SK-N-SH treated with all-trans-retinoic acid at 6 μM for 48 hours (cell line): ENCODE data around the gene MCTP2.

Experiments used
- ARNTL ChIP-seq: fragments of 450-650 bp; formaldehyde crosslinking; IDR thresholded peaks from 2 replicates; pipeline ENCODE4 v1.5.0; 2020; ENCODE audit warnings: low read depth, mild to moderate bottlenecking, moderate library complexity, borderline replicate concordance
- BACH2 ChIP-seq: fragments of 250-450 bp; sonication (Bioruptor Pico); IDR thresholded peaks from 2 replicates; pipeline ENCODE4 v1.9.0; 2021; ENCODE audit warnings: mild to moderate bottlenecking, borderline replicate concordance
- CREB5 ChIP-seq: fragments of 250-450 bp; sonication (Bioruptor Pico); IDR thresholded peaks from 2 replicates; pipeline ENCODE4 v1.5.1; 2020; ENCODE audit warnings: low read depth, mild to moderate bottlenecking, moderate library complexity
- CSDC2 ChIP-seq: fragments of 250-450 bp; sonication (Bioruptor Pico); IDR thresholded peaks from 2 replicates; pipeline ENCODE4 v1.5.0; 2020; ENCODE audit warnings: mild to moderate bottlenecking, moderate library complexity
- GLIS3 ChIP-seq: fragments of 250-450 bp; sonication (Bioruptor Pico); IDR thresholded peaks from 2 replicates; pipeline ENCODE4 v1.5.0; 2020; ENCODE audit warnings: mild to moderate bottlenecking, moderate library complexity
- ISL1 ChIP-seq: fragments of 250-450 bp; sonication (Bioruptor Pico); IDR thresholded peaks from 2 replicates; pipeline ENCODE4 v2.1.2; 2022; ENCODE audit warnings: mild to moderate bottlenecking, moderate library complexity
- PPARA ChIP-seq: fragments of 250-450 bp; sonication (Bioruptor Pico); IDR thresholded peaks from 2 replicates; pipeline ENCODE4 v1.5.0; 2020; ENCODE audit warnings: mild to moderate bottlenecking, borderline replicate concordance
- SNAI2 ChIP-seq: fragments of 250-450 bp; sonication (Bioruptor Pico); IDR thresholded peaks from 2 replicates; pipeline ENCODE4 v1.5.0; 2020; ENCODE audit warnings: mild to moderate bottlenecking, moderate library complexity
- TCF4 ChIP-seq: fragments of 250-450 bp; sonication (Bioruptor Pico); IDR thresholded peaks from 2 replicates; pipeline ENCODE4 v1.8.0; 2021; ENCODE audit warnings: mild to moderate bottlenecking, moderate library complexity, borderline replicate concordance
- ZFP30 ChIP-seq: fragments of 450-650 bp; formaldehyde crosslinking; IDR thresholded peaks from 2 replicates; pipeline ENCODE4 v1.5.0; 2022; ENCODE audit warnings: mild to moderate bottlenecking, moderate library complexity
- ZNF565 ChIP-seq: fragments of 450-650 bp; formaldehyde crosslinking; conservative IDR thresholded peaks from 2 replicates; pipeline ENCODE4 v1.5.0; 2020; ENCODE audit warnings: low read depth, mild to moderate bottlenecking, moderate library complexity
- ZNF70 ChIP-seq: fragments of 450-650 bp; formaldehyde crosslinking; IDR thresholded peaks from 2 replicates; pipeline ENCODE4 v1.5.0; 2020; ENCODE audit warnings: mild to moderate bottlenecking, moderate library complexity
- ZNF8 ChIP-seq: fragments of 450-650 bp; formaldehyde crosslinking; IDR thresholded peaks from 2 replicates; pipeline ENCODE4 v1.5.0; 2020; ENCODE audit warnings: mild to moderate bottlenecking, moderate library complexity
- TF ChIP-seq, protein P1 (sequence below): fragments of 250-450 bp; sonication (Bioruptor Pico); IDR thresholded peaks from 2 replicates; pipeline ENCODE4 v1.8.0; 2020; ENCODE audit warnings: mild to moderate bottlenecking, moderate library complexity, borderline replicate concordance

- TF ChIP-seq TCF4 (CRISPR knock-in tag): no peak
- TF ChIP-seq ZFP30 (CRISPR knock-in tag): no peak
- TF ChIP-seq ZNF8: no peak
- TF ChIP-seq PPARA: no peak
- no peak for TF ChIP-seq CREB5
- no peak for TF ChIP-seq ZNF565 (CRISPR knock-in tag)
- TF ChIP-seq, protein P1, sequence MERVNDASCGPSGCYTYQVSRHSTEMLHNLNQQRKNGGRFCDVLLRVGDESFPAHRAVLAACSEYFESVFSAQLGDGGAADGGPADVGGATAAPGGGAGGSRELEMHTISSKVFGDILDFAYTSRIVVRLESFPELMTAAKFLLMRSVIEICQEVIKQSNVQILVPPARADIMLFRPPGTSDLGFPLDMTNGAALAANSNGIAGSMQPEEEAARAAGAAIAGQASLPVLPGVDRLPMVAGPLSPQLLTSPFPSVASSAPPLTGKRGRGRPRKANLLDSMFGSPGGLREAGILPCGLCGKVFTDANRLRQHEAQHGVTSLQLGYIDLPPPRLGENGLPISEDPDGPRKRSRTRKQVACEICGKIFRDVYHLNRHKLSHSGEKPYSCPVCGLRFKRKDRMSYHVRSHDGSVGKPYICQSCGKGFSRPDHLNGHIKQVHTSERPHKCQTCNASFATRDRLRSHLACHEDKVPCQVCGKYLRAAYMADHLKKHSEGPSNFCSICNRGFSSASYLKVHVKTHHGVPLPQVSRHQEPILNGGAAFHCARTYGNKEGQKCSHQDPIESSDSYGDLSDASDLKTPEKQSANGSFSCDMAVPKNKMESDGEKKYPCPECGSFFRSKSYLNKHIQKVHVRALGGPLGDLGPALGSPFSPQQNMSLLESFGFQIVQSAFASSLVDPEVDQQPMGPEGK: no peak
- no peak for TF ChIP-seq ARNTL (CRISPR knock-in tag)
- no peak for TF ChIP-seq ISL1 (CRISPR knock-in tag)
- TF ChIP-seq GLIS3: no peak
- TF ChIP-seq ZNF70: no peak
- no peak for TF ChIP-seq BACH2
- no peak for TF ChIP-seq SNAI2 (CRISPR knock-in tag)
- no peak for TF ChIP-seq CSDC2 (CRISPR knock-in tag)
Measured at GRCh38 chr15:94403331-94403730, 172.0 kb downstream of the MCTP2 start.
